ENCODE measurements around the gene PROX2. TPM values are rescaled to one million over a fixed set of nuclear protein-coding genes. Genes with fewer than 3 reads are reported as not detected.
A peak's percentile ranks its signal among the peaks of the same experiment; 100 is the strongest.

Gene PROX2
- total and polyA plus RNA-seq, 2 experiments from 2014 or later = 0.05 TPM; not detected in 1

DNA sequence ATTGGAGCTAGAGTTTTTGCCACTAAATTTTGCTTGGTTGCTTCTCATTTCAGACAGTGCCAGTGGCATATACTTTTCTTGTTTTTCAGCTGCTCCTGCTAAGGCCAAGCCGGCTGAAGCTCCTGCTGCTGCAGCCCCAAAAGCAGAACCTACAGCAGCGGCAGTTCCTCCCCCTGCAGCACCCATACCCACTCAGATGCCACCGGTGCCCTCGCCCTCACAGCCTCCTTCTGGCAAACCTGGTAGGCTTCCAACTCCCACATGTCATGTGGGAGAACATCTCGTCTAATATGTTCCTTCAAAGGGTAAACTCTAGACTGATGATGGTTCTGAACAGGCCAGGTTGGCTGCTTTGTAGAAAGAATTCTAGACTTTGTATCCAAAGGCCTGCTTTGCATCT is 16.8 kb upstream of the PROX2 start:
- Histone ChIP-seq H3K36me3 (ENCODE audit: low read depth) (peaks cover 80% of the 10 kb centered on the region), H3K79me2 (ENCODE audit: insufficient read depth) (peaks cover 79% of the 10 kb centered on the region), H4K20me1 (ENCODE audit: insufficient read depth) (peaks cover 11% of the 10 kb centered on the region), H3K27me3 (replicated peaks; ENCODE audit: insufficient read depth) (no peaks in the 10 kb centered on the region), H3F3A (ENCODE audit: insufficient read depth) (peaks cover 33% of the 10 kb centered on the region), H3K9me3 (ENCODE audit: low read depth) (no peaks in the 10 kb centered on the region), H3K4me1 (ENCODE audit: insufficient read depth) (peaks cover 26% of the 10 kb centered on the region), H3K27ac (no peak overlapping the region), H2AFZ (no peak overlapping the region), H3K9me2 (ENCODE audit: insufficient read depth) (no peaks in the 10 kb centered on the region), H3K9ac (no peak overlapping the region), H3K4me3 (no peak overlapping the region), H3K4me2 (ENCODE audit: unreplicated experiment) (no peak overlapping the region)
- in situ Hi-C loops (cut with MboI) = no loop called here
- 77 to 81% methylated on average over 5 of the region's 5 CpGs for WGBS, 2 experiments (ENCODE audit: low coverage in 1 of 2, low lambda C conversion rate in 2 of 2, missing lambda C conversion rate in 2 of 2)
- TF ChIP-seq EZH2 (IDR thresholded peaks at IDR 0.05; ENCODE audit: insufficient read depth, poor library complexity, severe bottlenecking) (no peak), EZH2phosphoT487 (IDR thresholded peaks at IDR 0.05; ENCODE audit: insufficient read depth, low read depth) (no peak)
- no peak for DNase-seq

DNA sequence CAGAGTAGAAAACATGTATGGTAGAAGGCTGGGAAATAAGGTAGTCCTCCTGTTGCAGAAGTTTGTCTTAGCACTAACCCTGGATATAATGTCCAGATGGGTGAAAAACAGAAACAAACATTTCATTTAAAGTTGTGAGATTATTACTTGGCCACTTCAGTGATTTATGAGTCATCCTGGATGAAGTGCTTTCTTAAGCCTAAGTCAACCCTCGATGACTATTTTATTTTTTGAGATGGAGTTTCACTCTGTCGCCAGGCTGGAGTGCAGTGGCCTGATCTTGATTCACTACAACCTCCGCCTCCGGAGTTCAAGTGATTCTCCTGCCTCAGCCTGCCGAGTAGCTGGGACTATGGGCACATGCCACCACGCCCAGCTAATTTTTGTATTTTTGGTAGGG is 15.9 kb upstream of the PROX2 start:
- in situ Hi-C loops (cut with MboI) = no loop called here
- peak overlapping the region; percentile 47 for H3K27ac ChIP-seq
- H3K79me2 ChIP-seq (ENCODE audit: insufficient read depth) = peaks cover 88% of the 10 kb centered on the region
- no peaks in the 10 kb centered on the region for H3K27me3 ChIP-seq (replicated peaks; ENCODE audit: insufficient read depth)
- peaks cover 71% of the 10 kb centered on the region for H3K36me3 ChIP-seq (ENCODE audit: low read depth)
- no peak overlapping the region for H2AFZ ChIP-seq
- peak; percentile 74 for DNase-seq
- peaks cover 42% of the 10 kb centered on the region for H3F3A ChIP-seq (ENCODE audit: insufficient read depth)
- no peaks in the 10 kb centered on the region for H3K9me3 ChIP-seq (ENCODE audit: low read depth)
- TF ChIP-seq EZH2 (IDR thresholded peaks at IDR 0.05; ENCODE audit: insufficient read depth, poor library complexity, severe bottlenecking) = no peak
- TF ChIP-seq EZH2phosphoT487 (IDR thresholded peaks at IDR 0.05; ENCODE audit: insufficient read depth, low read depth) = no peak
- no peak overlapping the region; the same call in 1 of the 2 replicates for H3K9ac ChIP-seq
- peaks cover 14% of the 10 kb centered on the region for H4K20me1 ChIP-seq (ENCODE audit: insufficient read depth)
- 54 to 55% methylated on average over 6 of the region's 6 CpGs for WGBS, 2 experiments (ENCODE audit: low coverage in 1 of 2, low lambda C conversion rate in 2 of 2, missing lambda C conversion rate in 2 of 2)
- no peak overlapping the region for H3K4me3 ChIP-seq
- peaks cover 35% of the 10 kb centered on the region for H3K4me1 ChIP-seq (ENCODE audit: insufficient read depth)
- H3K9me2 ChIP-seq (ENCODE audit: insufficient read depth) = no peaks in the 10 kb centered on the region
- peak overlapping the region; percentile 27 for H3K4me2 ChIP-seq (ENCODE audit: unreplicated experiment)

DNA sequence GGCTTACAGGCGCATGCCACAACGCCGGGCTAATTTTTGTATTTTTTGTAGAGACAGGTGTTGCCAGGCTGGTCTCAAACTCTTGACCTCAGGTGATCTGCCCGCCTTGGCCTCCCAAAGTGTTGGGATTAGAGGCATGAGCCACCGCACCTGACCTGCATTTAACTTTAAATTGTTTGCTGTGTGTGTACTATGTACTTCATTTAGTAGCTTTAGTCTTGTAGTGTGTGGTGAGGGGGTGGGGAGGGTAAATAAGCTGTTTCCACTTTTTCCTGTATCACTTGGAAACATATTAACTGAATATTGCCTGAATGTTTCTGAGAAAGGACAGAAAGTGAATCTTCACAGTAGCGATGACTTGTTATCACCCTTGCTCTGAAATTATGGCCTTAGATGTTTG is 14.3 kb upstream of the PROX2 start:
- H2AFZ ChIP-seq = no peak overlapping the region
- H3K4me1 ChIP-seq (ENCODE audit: insufficient read depth) = peaks cover 49% of the 10 kb centered on the region
- no peak overlapping the region for H3K4me3 ChIP-seq
- H3K4me2 ChIP-seq (ENCODE audit: unreplicated experiment) = no peak overlapping the region
- no peak overlapping the region for H3K27ac ChIP-seq
- no peaks in the 10 kb centered on the region for H3K9me2 ChIP-seq (ENCODE audit: insufficient read depth)
- H3K27me3 ChIP-seq (replicated peaks; ENCODE audit: insufficient read depth) = no peaks in the 10 kb centered on the region
- H3F3A ChIP-seq (ENCODE audit: insufficient read depth) = peaks cover 56% of the 10 kb centered on the region
- no peak for TF ChIP-seq EZH2phosphoT487 (IDR thresholded peaks at IDR 0.05; ENCODE audit: insufficient read depth, low read depth)
- TF ChIP-seq EZH2 (IDR thresholded peaks at IDR 0.05; ENCODE audit: insufficient read depth, poor library complexity, severe bottlenecking) = no peak
- H3K36me3 ChIP-seq (ENCODE audit: low read depth) = peaks cover 55% of the 10 kb centered on the region
- no peak for DNase-seq
- H3K9me3 ChIP-seq (ENCODE audit: low read depth) = no peaks in the 10 kb centered on the region
- 94 to 99% methylated on average over 6 of the region's 6 CpGs for WGBS, 2 experiments (ENCODE audit: low coverage in 1 of 2, low lambda C conversion rate in 2 of 2, missing lambda C conversion rate in 2 of 2)
- H3K79me2 ChIP-seq (ENCODE audit: insufficient read depth) = peaks cover 85% of the 10 kb centered on the region
- peaks cover 21% of the 10 kb centered on the region for H4K20me1 ChIP-seq (ENCODE audit: insufficient read depth)
- no peak overlapping the region for H3K9ac ChIP-seq
- in situ Hi-C loops (cut with MboI) = no loop called here

DNA sequence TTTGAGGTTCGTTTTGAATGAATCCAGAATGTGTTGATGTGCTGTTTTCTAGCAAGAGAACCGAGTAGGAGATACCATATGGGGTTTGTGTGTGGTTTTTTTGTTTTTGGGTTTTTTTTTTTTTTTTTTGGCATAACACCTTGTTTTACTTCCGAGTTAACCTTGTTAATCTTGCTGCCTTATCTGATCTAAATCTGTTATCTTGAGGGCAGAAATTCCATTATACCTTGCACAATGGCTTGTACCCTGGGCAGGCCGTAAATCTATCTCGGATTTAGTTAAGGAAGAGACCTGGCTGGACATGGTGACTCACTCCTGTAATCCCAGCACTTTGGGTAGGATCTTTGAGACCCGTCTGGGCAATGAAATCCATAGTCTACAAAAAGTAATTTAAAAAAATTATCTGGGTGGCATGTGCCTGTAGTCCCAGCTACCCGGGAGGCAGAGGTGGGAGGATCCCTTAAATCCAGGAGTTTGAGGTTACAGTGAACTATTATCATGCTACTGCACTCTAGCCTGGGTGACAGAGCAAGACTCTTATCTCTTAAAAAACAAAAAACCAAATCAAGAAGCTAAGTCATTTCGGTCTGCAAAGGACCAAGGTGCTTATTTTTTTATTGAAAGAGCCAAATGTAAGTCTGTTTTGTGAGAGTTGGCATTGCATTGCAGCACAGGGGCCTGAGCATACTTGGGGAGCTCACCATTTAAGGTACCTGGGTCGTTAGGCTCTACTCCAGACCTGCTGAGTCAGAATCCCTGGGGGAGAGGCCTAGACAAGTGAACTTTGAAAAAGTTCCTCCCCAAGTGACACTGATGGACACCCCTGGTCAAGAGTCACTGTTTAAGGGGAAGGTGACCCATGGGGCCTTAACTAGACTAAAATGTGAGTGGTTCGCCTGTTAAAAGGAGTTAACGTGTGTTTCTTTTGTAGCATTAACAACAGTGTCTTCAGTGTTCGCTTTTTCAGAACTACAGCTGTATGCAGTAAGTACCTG is 12.5 kb upstream of the PROX2 start:
- no peak for TF ChIP-seq EZH2 (IDR thresholded peaks at IDR 0.05; ENCODE audit: insufficient read depth, poor library complexity, severe bottlenecking)
- no peak for TF ChIP-seq EZH2phosphoT487 (IDR thresholded peaks at IDR 0.05; ENCODE audit: insufficient read depth, low read depth)
- peaks cover 37% of the 10 kb centered on the region for H3K36me3 ChIP-seq (ENCODE audit: low read depth)
- peak overlapping the region; percentile 17; the same call in 1 of the 2 replicates for H3K27ac ChIP-seq
- H4K20me1 ChIP-seq (ENCODE audit: insufficient read depth) = peaks cover 29% of the 10 kb centered on the region
- in situ Hi-C loops (cut with MboI) = no loop called here
- no peaks in the 10 kb centered on the region for H3K9me3 ChIP-seq (ENCODE audit: low read depth)
- peak overlapping the region; percentile 18 for H3K4me2 ChIP-seq (ENCODE audit: unreplicated experiment)
- no peaks in the 10 kb centered on the region for H3K27me3 ChIP-seq (replicated peaks; ENCODE audit: insufficient read depth)
- H3K9ac ChIP-seq = peak overlapping the region; percentile 1; the same call in 1 of the 2 replicates
- H3K4me3 ChIP-seq = no peak overlapping the region
- H3F3A ChIP-seq (ENCODE audit: insufficient read depth) = peaks cover 74% of the 10 kb centered on the region
- peak; percentile 45 for DNase-seq
- H3K9me2 ChIP-seq (ENCODE audit: insufficient read depth) = no peaks in the 10 kb centered on the region
- peaks cover 90% of the 10 kb centered on the region for H3K79me2 ChIP-seq (ENCODE audit: insufficient read depth)
- WGBS, 2 experiments (ENCODE audit: low coverage in 1 of 2, low lambda C conversion rate in 2 of 2, missing lambda C conversion rate in 2 of 2) = 50 to 53% methylated on average over 12 of the region's 12 CpGs
- H2AFZ ChIP-seq = no peak overlapping the region
- H3K4me1 ChIP-seq (ENCODE audit: insufficient read depth) = peaks cover 67% of the 10 kb centered on the region

Measured in GM23248 (cell line).